GM21529 (cell line): ENCODE measurements around the gene BOD1L2.

Experiments
- ATAC-seq: cut with Tn5 transposase; IDR thresholded peaks from one replicate; pipeline ENCODE4 v1.9.1; 2021; ENCODE audit not compliant: unreplicated experiment

BOD1L2 gene

DNA sequence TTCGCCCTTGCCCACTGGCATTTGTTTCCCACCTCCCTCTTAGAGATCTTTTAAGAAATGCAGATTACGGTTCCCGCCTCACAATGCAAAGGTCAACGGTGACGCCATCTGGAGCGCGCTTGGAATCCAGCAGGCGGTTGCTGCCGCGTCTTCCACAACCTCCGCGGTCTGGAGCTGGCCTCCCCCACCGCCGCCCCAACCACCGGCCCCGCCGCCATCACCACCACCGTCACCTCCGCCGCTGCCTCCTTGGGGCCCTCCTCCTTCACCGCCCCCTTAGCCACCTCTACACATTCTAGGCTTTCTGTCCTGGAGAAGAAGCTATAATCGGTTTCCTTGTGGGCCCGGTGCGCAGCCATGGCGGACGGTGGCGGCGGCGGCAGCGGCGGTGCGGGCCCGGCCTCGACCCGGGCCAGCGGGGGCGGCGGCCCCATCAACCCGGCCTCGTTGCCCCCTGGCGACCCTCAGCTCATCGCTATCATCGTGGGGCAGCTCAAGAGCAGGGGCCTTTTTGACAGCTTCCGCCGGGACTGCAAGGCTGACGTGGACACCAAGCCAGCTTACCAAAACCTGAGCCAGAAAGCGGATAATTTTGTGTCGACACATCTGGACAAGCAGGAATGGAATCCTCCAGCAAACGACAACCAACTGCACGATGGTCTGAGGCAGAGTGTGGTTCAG is at the start of gene BOD1L2:
Gene BOD1L2 (plus strand): TSS at position 132 of the 681 bp plus-strand sequence. CDS start 226 bp downstream, at position 358.
- ATAC-seq: no peak

DNA sequence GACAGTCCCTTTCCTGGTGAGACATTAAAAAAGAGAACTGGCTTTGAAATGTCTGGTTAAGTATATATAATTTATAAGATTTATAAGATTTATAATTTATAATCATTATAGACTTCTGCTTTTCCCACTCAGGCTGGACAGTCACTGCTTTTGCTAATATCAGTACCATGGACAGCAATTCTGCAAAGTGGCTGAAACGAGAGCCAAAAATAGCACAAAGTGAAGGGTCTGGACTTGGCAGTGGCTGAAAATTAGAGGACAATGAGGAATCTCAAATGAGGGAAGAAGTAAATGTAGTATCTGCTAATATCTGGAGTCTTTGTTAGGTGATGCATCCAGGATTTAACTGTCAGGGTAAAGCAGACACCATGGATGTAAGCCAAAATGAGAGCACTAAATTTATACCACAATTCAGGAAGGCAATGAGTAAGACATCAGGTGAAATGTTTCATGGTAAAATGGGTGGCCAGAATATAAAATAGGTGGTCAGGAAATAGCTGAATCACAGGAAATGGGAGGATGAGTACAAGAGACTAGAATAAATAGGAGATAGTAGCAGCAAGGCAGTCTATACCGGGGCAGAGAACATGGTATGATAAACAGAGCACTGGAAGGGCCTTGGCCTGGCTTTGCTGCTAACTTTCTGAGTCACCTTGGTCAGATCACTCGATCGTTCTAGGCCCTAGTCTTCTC is 39.6 kb upstream of the BOD1L2 start:
- ATAC-seq: no peak

DNA sequence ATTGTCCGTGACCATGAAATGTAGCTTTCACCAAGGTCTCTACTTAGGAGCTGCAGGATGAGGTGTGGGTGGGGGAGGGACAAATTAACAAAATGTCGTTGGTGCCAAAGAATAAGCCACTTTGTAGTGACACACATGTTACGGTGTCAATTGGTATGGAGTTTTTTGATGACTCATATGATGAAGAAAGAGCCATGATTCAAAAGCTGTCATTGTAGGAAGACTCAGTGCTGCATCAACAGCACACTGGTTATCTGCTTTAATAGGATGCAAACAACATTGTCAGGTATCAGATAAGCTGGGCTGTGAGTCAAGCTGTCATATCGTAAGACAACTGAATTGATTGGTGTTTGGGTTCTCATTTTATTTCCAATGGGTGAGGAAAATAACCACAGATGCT is 36.6 kb upstream of the BOD1L2 start:
- ATAC-seq: no peak

DNA sequence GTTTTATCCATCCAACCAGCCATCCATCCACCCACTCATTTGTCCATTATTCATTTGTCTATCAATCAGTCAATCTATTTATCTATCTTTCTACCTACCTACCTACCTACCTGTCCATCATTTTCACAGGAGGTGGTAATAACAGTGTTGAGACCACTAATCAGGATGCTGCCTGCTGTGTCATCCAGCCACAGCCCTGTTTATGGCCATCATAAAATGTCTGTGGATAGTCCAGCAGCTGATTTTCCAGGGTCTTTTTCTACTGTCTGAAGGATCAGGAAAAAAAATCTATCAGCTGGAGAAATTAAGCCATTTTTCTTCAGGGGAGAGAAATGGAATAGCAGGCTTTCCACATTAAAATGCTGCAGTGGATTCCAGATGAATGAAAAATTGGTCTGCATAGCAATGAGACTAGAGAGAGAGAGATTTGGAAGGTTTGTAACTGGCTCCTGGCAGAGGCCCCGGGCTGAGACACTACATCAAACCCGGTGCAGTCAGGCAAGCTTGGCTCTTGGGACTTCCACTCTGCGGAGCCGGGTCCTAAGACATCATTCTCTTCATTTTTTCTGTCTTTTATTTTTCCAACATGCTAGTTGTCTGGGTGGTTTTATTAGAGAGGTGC is 33.0 kb upstream of the BOD1L2 start:
- ATAC-seq: no peak

GRCh38 chr18:57116598-57117132 is 30.2 kb upstream of the BOD1L2 start:
- ATAC-seq: no peak

DNA sequence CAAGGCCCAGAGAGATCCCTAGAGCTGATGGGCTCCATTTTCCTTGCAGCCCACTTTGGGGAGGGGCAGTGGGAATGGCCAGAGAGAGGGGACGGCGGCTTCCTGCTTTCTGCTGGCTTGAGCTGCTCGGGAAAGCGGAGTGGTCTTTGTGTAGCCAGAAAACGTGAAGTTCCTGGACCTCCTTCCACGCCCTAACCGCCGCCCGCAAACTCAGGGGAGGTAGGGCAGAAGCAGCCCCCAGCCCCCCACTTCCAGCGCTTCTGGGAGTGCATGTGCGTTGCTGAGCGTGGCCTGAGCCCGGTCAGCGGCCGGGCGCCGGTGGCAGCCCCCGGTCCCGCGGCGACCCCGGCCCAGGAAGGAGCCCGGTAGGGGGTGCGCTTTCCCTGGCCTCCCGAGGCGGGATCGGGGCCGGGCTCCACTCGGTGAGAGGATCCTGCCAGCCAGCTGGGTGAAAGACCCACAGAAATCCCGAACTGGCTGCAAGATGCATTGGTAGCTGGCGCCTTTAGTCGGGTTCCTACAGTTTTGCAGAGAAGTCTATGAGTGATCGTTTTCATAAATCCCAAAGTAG is 25.3 kb upstream of the BOD1L2 start:
- no peak for ATAC-seq

- ATAC-seq: no peak
Measured at GRCh38 chr18:57122936-57123510, 23.9 kb upstream of the BOD1L2 start.

GRCh38 chr18:57125627-57126026 is 21.3 kb upstream of the BOD1L2 start:
- no peak for ATAC-seq

DNA sequence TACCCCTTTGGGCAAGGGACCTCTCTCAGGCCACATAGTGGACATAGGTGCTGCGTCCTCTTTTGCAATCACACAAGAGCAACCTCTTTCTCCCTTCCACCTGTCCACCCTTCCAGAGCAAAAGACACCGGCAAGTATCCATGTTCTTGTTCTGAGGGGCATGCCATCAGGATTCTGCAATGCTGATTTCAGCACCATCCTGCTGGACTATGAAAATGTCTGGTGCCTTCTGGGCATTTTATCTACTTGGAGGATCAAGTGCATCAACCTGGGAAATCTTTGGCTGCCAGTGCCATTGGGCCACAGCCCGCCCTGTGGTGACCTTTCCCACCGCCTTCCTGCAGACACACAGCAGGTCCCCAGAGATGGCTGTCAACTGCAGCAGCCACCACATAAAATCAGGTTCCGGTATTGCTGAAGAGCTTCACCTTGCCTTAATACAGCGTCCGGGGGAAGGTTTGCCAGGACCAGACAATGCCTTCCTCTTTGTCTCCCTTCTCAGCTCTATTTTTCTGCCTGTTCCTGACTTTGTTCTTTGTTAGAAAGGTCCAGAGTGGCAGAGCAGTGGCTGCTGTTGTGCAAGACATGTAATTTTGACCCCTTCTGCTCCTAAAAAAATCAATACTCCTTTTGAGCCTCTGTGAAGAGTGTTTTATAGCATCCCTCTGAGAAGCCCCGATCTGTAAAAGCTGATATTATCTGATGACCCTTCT is 18.5 kb upstream of the BOD1L2 start:
- no peak for ATAC-seq

GRCh38 chr18:57131101-57131500 is 15.8 kb upstream of the BOD1L2 start:
- no peak for ATAC-seq

DNA sequence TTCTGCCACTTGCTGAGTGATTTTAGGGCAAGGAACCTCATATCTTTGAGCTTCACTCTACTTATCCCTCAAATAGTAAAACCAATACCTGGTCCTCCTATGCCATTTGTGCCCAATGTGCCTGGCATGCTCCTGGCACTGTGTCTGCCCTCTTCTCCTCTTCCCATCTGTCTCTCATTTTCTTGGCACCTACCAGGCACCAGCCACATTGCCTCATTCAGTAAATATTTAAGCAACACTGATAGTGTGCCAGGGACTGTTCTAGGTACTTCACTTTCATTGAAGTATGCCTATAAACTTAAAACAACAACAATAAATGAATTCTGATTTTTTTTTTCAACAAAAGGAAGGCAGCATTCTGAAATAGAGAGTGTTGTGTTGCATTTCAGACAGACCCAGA is 15.1 kb upstream of the BOD1L2 start:
- ATAC-seq: no peak

- ATAC-seq: no peak
Measured at GRCh38 chr18:57134618-57135135, 12.2 kb upstream of the BOD1L2 start.

DNA sequence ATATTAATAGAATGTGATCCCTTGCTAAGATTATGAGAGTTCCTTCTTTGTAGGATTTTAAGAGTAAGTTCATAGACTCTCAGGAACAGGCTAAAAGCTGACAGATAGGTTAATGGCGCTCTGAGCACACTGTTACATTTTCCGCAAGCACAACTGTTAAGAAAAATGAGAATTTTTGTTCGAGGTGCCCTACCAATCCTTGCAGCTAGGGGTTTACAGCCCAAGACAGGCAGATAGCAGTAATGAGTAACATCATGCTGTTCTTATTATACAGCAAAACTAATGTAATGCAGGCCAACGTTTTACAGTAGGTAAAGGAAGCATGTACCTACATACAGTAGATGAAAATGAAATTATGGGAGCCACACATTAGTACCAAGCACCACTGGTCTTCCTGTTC is 11.2 kb upstream of the BOD1L2 start:
- no peak for ATAC-seq

DNA sequence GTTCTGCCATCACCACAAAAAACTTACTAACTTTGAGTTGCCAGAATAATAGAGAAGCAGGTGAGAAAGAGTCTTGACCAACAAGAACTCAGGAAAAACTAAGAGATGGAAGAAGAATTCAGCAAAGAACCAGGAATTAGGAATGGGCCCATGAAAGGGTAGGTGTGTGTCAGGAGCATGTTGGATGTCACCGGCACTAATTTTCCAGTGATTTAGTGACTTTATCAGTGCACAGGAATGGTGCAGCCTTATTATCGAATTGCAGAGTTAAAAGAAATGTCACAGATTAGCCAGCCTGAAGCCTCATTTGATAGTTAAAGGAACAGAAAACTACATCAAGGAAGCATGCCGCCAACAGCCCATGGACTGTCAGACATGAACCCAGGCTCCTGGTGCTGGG is 9.0 kb upstream of the BOD1L2 start:
- no peak for ATAC-seq

- no peak for ATAC-seq
Measured at GRCh38 chr18:57141208-57142129, 5.4 kb upstream of the BOD1L2 start.

- ATAC-seq: no peak
Measured at GRCh38 chr18:57142324-57142723, 4.6 kb upstream of the BOD1L2 start.

DNA sequence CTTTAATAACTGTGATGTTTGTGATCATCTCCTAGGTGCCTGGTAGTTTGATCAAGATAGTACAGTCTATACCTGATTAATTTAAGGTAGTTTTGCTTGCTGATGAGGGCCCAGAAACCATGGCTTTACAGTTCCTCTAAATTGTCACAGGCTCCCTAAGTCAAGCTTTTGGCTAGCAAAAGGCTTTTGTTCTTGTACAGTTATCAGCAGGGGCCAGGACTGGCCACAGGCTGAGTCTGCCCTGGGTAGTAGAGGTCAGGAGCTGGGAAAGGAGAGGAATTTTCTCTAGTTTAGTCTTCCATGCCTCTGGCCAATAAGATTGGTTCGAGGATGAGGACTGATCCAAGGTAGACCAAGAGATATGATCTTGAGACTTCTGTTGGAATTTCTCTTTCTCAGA is 3.6 kb upstream of the BOD1L2 start:
- no peak for ATAC-seq

DNA sequence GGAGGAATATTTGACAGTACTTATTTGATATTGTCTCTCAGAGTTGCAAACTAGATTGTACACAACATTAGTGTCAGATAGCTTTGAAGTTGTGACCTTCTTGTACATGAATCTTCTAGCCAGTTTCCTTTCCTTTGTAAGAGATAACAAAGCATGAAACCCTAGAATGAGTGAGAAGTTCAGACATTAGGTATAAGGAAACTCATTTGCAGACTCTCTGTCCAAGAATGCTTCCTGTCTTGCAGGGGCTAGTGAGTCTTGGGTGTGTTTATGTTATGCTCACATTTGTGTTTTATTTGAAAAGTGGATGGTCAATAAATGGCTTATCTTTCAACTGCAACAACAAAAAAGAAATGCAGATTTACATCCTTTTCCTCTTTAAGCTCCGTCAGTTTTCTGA is 1.4 kb downstream of the BOD1L2 start:
- ATAC-seq: no peak

GRCh38 chr18:57149051-57149450 is 2.2 kb downstream of the BOD1L2 start:
- no peak for ATAC-seq
